SHP77 treated with DMSO at 0.1 percent for 48 hours (cell line): Measurements from ENCODE around the gene ETFBKMT.

Source experiments
- DNase-seq: peaks from one replicate; lab custom pipeline; 2025; lab: John Stamatoyannopoulos, UW

The ETFBKMT gene

DNA sequence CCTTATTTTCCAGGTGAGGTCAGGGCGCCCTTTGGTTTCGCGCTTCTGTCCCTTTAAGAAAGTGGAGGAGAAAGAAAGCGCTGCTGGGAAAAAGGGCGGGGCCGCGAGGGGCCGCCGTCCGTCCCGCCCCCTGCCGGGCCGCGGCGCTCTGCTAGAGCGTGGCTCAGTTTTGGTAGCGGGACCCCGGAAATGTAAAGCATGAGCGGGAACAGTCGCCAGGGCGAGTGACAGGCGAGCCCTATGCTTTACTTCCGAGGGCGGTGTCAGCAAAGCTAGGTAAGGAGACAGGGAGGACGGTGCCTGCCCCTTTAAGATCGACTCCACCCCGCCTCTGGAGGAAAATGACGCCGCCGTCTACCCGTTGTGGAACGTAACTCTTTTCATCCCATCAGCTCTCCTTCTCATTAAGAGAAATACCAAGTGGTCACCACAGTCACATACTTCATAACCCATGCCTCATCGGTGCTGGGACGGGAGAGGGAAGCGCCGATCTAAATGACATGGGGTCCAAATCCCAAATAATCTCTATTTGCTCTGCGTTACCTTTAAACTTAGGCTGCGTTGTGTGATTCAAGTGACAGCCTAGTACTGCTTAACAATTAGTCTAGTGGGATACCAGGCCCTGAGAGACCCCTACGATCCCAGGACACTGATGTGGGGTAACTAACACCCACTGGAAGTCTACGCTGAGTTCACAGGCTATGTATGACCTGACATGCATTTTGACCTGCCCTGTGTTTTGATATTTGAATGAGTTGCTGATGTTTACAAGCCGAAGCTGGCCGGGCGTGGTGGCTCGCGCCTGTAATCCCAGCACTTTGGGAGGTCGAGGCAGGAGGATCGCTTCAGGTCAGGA, at the start of gene ETFBKMT:
Gene ETFBKMT (plus strand): TSS at position 602 of the 856 bp plus-strand sequence. CDS start 2,266 bp downstream, outside the sequence.
- DNase-seq, result peak; percentile 100

DNA sequence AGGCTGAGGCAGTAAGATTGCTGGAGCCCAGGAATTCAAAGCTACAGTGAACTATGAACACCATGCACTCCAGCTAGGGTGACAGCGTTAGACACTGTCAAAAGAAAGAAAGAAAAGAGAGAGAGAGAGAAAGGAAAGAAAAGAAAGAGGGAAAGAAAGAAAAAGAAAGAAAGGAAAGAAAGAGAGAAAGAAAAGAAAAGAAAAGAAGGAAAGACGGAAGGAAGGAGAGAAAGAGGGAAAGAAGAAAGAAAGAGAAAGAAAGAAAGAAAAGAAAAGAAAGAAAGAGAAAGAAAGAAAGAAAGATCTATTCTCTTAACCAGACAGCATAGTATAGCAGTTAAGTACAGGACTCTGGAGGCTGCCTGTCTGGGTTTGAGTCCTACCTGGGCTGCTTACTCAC, 46.7 kb upstream of the ETFBKMT start:
- no peak for DNase-seq

GRCh38 chr12:31618228-31619025, 41.1 kb upstream of the ETFBKMT start:
- DNase-seq, result no peak

- no peak for DNase-seq
Observed at GRCh38 chr12:31620311-31620710, 39.2 kb upstream of the ETFBKMT start.

- DNase-seq, result no peak
Observed at GRCh38 chr12:31622038-31622437, 37.5 kb upstream of the ETFBKMT start.

DNA sequence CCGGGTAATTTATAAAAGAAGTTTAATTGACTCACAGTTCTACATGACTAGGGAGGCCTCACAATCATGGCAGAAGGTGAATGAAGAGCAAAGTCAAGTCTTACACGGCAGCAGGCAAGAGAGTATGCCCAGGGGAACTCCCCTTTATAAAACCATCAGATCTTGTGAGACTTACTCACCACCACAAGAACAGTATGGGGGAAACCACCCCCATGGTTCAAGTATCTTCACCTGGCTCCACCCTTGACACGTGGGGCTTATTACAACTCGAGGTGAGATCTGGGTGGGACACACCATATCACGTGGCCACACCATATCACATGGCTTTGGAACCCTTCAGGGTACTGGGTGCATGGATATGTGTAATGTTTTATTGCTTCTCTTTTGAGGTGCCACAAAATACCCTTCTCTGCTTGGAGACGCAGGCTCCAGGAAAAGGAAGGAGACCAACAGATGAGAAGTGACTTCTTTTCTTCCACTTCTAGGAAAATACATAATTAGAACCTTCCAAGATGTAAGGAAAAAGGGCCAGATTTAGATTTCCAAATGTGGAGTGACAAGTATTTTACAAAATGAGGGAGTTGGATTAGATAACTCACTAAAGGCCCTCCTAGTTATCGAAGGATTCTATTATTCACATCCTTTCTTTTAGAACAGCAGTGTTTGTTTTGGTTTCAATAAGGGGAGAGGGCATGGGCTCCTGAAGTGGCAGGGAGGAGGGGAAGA, 33.1 kb upstream of the ETFBKMT start:
- no peak for DNase-seq

GRCh38 chr12:31627456-31628054, 31.9 kb upstream of the ETFBKMT start:
- no peak for DNase-seq

- DNase-seq, result no peak
Observed at GRCh38 chr12:31629756-31630732, 29.4 kb upstream of the ETFBKMT start.

- DNase-seq, result no peak
Observed at GRCh38 chr12:31631023-31631724, 28.3 kb upstream of the ETFBKMT start.

- no peak for DNase-seq
Observed at GRCh38 chr12:31631809-31632208, 27.7 kb upstream of the ETFBKMT start.

- no peak for DNase-seq
Observed at GRCh38 chr12:31633464-31633863, 26.0 kb upstream of the ETFBKMT start.

DNA sequence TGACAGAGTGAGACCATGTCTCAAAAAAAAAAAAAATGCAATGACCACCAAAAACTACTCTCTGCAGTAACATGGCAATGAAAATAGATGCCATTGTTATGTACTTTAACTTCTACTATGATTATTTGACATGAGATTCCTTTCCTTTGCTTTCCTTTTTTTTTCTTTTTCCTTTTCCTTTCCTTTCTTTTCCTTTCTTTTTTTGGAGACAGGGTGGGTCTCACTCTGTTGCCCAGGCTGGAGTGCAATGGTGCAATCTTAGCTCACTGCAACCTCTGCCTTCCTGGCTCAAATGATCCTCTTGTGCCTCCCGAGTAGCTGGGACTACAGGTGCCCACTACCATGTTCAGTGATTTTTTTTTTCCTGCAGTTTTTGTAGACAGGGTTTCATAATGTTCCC, 24.9 kb upstream of the ETFBKMT start:
- no peak for DNase-seq

- DNase-seq, result no peak
Observed at GRCh38 chr12:31641509-31642090, 17.9 kb upstream of the ETFBKMT start.

- DNase-seq, result no peak
Observed at GRCh38 chr12:31644536-31644935, 15.0 kb upstream of the ETFBKMT start.

DNA sequence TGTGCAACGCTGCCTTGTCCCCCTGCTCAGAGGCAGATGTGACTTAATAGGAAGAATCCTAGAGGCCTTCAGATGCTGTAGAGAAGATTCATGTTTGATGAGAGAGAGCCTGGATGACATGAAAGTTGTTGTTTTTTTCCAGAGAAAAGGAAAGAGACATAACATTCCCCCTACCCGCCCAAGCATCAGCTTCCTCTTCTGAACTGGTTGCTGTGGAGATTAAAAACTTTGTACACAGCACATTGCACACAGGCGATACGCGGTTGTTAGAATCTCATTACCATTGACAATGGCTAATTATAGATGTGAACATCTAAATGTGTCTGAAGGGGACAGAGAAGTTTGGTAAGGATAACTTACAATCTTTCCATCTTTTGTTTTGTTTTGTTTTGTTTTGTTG, 13.6 kb upstream of the ETFBKMT start:
- DNase-seq, result no peak

DNA sequence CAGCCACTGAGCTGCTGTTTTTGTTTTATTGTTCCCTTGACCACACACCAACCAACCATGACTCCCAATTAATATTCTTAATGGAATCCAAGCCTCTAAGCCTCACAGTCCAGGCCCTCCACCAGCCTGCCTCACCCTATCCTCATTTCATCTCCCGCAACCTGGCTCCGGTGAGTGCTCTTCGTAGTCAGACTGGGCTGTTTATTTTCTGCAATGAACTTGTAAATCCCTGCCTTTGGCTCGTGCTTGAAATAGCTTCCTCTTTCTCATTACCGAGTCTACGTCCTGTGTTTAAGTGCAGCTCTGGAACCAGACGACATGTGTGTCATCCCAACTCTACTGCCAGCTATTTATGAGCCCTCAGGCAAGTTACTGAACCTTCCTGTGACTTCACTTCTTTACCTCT, 12.4 kb upstream of the ETFBKMT start:
- DNase-seq, result no peak

GRCh38 chr12:31650918-31651317, 8.6 kb upstream of the ETFBKMT start:
- DNase-seq, result no peak

DNA sequence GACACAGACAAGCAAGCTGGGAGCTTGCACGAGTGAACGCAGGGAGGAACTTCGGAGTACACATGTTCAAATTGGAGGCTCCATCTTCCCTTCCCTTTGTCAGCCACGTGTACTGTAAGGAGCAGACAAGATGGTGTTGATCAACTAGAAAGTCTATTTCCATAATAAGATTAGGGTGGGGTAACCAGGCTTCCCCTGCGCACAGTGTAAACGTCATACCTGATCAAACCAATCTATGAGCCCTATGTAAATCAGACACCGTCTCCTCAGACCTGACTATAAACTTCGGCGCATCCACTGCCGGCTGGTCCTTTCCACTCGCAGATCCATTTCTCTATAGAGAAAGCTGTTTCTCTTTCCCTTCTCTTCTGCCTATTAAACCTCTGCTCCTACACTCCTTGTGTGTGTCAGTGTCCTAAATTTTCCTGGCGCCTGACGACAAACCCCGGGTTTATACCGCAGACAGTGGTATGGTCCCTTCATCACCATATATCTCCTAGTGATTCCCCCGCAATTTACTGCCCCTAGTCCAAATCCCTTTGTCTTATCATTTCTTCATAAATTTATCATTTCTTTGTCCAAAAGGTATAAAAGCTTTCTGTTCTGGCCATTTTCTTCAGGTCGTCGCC, 7.5 kb upstream of the ETFBKMT start:
- DNase-seq, result peak; percentile 98

- no peak for DNase-seq
Observed at GRCh38 chr12:31655208-31655607, 4.3 kb upstream of the ETFBKMT start.
